Measurements from ENCODE around the gene PIF1.
"Not testable (repeated sequence)": the region's sequence is repeated elsewhere in the genome, so short reads cannot be mapped to it uniquely, and the experiment has no call there.

PIF1 gene

DNA sequence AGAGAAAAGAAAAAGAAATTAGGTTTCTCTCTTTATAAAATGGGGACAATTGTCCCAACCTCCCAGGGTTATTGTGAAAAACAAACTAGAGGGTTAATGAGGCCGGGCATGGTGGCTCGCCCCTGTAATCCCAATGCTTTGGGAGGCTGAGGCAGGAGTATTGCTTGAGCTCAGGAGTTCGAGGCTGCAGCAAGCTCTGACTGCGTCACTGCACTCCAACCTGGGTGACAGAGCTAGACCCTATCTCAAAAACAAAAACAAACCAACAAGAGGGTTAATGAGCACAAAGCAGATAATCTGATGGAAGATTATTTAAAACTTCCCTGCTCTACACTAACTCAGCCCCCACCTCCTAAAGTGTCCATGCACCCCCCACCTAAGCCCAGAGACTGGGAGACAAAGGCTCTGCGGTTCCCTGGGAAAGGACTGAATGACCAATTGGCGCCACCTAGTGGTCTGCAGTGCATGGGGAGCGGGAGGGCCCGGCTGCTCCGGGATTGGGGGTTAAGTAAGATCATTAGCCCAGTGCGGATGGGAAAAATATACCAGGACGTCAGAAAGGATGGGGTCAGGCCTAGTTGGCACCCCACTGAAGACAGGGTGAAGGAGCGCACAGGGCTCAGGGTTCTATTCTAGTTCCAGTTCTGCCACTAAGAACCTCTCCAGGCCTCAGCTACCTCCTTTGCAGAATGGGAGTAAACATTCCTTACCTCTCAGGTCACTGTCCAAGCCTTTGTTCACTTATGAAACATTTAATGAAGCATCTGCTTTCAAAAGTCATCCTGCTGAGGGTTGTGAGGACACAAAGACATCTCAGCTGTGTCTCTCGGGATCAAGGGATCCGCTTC, 15.6 kb downstream of the PIF1 start:
- DNase-seq (ENCODE audit: low read depth) = peak; percentile 57

DNA sequence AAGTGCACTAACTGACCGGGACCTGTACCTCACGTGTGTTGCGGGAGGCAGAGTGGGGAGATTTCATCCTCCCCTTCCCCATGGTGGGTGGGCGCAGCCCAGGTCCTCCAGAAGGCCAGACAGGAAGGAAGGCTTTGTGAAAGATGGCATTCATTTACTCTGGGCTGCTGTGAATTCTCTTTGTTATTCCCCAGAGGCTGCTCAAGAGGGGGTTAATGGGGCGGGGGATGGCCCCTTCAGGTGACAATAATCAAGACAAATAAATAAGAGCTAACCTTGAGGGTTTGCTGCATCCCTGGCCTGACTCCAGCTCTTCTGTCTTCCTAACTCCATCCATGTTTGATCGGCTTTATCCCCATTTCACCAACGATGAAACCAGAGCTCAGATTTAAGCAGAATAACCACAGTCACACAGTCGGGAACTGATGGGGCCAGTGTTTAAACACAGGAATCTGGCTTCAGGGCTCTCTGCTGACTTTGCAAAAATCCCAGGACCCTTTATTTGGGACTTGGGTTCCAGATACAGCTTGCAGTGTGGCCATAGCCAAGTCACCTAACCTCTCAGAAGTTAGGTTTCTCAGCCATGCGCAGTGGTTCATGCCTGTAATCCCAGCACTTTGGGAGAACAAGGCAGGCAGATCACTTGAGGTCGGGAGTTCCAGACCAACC, 16.5 kb downstream of the PIF1 start:
- no peak for DNase-seq (ENCODE audit: low read depth)

DNA sequence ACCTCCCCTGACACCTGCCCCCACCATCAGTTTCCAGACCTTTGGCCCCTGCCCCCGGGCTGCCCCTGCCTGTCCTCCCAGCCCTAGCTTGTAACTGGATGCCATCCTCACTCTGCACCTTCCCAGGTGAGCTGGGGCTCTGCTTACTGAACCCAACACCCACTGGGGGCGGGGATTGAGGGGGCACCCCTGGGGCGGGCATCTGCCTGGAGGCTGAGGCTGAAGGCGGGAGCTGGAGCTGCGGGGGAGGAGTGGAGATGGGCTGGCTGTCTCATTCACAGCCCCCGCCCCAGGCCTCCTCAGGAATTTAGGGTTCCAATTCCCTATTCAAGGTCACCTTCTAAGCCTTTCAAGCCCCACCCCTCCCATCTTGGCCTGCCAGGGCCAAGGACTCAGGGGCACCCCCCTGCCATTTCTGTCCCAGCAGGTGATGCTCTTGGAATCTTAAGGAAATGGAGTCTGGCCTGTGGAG, 17.7 kb downstream of the PIF1 start:
- no peak for DNase-seq (ENCODE audit: low read depth)

DNA sequence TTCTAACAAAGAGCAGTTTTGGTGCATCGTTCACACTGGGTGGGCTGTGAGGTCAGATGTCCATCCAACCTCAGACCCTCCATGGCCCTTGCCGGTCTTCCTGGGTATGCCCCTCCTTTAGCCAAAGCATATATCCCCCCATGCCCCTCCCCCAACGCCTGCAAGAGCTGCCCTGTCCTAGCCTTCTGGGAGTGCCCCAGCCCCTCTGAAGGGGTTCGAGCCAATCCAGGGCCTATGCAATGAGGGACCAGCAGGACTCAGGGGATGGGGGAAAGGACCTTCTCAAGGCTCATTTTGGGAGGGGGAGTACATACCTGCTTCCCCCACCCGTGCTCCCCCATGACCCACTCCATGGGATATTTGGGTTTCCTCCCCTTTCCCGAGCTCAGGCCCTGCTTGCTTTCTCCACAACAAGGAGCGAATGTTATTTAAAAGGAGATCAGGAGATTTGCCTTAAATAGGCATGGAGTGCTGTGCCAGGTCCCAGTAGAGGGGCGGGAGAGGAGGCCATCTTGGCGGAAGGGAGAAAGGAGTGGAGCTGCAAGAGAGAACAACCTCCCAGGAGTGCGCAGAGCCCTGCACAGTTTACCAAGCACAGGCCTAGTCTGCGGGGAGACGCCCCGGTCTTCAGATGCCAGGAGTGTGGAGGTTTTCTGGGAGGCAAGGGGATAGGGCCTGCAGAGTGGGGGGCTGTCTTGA, 18.2 kb downstream of the PIF1 start:
- no peak for DNase-seq (ENCODE audit: low read depth)

DNA sequence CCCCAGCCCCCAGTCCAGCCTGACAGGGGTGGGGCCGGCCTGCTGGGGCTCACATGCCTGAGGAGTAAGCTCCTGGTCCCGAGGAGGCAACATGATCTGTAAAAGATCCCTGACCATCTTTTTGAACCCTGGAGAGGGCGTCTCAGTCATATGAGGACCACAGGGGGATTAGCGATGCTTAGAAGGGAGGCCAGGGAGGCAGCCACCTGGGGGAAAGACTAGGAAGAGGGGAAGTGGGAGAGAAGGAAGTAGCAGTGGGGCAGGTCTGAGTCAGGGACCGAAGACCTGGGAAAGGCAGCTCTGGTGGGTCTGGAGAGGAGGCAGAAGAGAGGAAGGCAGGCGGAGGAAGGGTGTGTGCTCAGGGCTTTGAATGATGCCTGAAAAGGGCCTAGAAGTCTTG, 18.9 kb downstream of the PIF1 start:
- DNase-seq (ENCODE audit: low read depth) = no peak

DNA sequence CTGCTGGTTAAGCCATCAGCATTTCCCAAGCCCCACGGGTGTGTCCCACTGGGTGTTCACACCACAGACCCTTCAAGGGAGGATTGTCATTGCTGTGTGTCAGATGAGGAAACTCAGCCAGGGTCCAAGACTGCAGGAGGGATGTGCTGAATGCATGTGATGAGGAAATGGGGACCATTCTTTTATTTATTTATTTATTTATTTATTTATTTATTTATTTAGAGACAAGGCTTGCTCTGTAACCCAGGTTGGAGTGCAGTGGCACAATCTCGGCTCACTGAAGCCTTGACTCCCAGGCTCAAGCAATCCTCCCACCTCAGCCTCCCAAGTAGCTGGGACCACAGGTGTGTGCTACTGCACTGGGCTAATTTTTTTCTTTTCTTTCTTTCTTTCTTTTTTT, 20.8 kb downstream of the PIF1 start:
- no peak for DNase-seq (ENCODE audit: low read depth)

DNA sequence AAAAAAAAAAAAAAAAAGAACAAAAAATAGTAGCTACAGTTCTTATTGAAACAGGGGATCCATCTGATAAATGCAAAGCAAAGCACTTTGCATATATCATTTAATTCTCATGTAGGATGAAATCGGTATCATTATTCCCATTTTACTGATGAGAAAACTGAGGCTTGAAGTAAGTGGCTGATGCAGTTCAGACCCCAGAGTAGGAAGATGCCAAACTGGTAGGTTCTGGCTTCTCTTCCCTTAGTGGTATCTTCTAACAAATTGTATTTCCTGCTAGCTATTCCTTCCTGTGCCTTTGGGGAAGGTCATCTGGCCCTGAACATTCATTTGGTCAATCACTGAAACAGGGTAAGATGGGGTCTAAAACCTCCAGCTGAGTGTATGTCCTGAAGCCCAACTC, 21.9 kb downstream of the PIF1 start:
- DNase-seq (ENCODE audit: low read depth) = no peak

DNA sequence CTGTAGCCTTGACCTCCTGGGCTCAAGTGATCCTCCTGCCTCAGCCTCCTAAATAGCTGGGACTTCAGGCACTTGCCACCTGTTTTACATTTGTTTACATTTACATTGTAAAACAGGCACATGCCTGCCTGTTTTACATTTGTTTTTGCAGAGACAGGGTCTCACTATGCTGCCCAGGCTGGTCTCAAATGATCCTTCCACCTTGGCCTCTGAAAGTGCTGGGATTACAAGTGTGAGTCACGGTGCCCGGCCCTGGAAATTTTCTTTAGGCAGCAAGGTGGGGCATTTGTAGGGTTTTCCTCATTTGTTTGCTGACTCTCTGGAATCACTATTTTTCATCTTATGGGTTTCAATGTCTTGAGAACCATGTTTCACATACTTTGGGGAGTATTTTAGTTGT, 25.0 kb downstream of the PIF1 start:
- DNase-seq (ENCODE audit: low read depth) = no peak

DNA sequence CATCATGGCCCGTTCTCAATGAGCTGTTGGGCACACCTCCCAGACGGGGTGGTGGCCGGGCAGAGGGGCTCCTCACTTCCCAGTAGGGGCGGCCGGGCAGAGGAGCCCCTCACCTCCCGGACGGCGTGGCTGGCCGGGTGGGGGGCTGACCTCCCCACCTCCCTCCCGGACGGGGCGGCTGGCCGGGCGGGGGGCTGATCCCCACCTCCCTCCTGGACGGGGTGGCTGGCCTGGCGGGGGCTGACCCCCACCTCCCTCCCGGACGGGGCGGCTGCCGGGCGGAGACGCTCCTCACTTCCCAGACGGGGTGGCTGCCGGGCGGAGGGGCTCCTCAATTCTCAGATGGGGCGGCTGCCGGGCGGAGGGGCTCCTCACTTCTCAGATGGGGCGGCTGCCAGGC, 26.5 kb downstream of the PIF1 start:
- not testable (repeated sequence) for DNase-seq (ENCODE audit: low read depth)

DNA sequence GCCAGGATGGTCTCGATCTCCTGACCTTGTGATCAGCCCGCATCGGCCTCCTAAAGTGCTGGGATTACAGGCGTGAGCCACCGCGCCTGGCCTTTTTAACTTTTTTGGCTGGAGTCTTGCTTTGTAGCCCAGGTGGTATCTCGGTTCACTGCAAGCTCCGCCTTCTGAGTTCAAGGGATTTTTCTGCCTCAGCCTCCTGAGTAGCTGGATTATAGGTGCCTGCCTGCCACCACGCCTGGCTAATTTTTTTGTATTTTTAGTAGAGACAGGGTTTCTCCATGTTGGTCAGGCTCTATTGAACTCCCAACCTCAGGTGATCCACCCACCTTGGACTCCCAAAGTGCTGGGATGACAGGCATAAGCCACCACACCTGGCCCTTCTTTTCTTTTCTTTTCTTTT, 29.5 kb downstream of the PIF1 start:
- not testable (repeated sequence) for DNase-seq (ENCODE audit: low read depth)

DNA sequence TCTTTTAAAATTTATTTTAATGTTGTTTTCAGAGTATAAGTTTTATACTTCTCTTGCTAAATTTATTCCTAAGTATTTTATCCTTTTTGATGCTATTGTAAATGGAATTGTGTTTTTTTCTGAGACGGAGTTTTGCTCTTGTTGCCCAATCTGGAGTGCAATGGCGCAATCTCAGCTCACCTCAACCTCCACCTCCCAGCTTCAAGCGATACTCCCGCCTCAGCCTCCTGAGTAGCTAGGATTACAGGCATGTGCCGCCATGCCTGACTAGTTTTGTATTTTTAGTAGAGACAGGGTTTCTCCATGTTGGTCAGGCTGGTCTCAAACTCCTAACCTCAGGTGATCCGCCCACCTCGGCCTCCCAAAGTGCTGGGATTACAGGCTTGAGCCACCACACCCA, 30.1 kb downstream of the PIF1 start:
- DNase-seq (ENCODE audit: low read depth) = not testable (repeated sequence)

DNA sequence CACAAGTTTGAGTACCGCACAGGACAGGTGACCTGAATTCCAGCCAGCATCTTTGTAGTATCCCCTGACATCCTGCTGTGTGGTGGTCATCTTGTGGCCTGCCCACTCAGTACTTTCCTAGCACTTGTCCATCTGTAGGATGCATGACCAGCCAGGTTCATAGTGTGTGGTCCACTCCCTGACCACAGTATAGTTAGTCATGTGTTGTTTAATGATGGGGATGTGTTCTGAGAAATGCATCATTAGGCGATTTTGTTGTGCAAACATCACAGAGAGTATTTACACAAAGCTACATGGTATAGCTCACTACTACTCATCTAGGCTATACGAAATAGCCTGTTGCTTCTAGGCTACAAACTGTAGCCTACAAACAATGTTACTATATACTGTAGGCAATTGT, 33.2 kb downstream of the PIF1 start:
- DNase-seq (ENCODE audit: low read depth) = no peak

DNA sequence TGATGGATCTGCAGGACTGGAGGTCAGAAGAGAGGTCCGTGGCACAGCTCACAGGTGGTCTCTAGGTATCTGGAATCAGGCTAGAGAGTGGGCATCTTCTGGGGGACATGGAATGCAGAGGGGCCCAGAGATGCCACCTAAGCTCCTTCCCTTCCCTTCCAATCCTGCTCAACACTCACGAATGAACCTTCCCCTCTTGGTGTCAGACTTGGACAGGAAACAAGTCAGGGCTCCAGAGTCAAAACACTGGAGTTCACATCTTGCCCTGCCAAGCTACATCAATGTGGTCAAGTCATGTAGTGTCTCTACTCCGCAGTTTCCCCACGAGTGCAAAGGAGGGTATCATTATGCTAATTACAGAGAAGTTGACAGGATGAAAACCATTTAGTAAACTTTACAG, 34.0 kb downstream of the PIF1 start:
- DNase-seq (ENCODE audit: low read depth) = no peak

DNA sequence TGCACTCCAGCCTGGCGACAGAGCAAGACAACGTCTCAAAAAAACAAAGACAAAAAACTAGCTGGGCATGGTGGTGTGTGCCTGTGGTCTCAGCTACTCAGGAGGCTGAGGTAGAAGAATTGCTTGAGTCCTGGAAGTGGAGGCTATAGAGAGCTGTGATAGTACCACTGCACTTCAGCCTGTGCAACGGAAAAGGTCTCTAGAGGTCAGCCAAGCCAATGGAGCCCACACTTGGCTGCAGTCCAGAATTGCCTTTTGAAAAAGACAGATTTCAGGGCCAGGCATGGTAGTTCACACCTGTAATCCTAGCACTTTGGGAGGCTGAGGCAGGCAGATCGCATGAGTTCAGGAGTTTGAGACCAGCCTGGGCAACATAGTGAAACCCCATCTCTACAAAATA, 41.7 kb downstream of the PIF1 start:
- no peak for DNase-seq (ENCODE audit: low read depth)

DNA sequence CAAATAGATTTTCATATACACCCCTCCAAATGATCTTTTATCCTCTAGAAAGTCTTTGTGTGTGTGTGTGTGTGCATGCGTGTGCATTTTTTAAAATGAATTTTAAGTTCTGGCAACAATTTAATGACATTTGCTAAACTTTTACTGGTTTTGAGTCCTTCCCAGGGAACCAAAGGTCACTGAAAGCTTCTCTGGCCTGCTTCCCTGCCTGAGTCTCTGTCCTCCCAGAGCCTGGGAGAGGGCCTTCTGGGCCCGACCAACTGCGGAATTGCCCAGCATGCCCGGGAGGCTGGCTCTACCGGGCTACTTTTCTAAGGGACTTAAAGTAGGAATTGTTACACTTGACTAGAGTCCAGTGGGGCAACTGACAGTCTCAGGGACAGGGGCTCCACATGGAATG, 42.7 kb downstream of the PIF1 start:
- no peak for DNase-seq (ENCODE audit: low read depth)

DNA sequence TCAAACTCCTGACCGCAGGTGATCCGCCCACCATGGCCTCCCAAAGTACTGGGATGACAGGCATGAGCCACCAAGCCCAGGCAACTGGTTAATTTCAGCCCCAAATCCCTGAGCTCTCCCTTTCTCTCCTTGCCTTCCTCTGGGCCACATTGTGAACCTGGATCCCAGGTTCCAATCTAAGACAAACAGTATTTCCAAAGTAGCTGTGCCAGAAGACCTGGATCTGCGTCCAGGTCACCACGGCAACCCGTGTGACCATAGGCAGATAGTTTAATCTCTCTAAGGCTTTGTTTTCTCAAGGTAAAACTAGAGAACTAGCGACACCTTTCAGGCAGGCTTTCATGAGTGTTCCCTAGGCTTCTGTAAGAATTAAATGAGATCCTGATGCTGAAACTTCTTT, 44.1 kb downstream of the PIF1 start:
- no peak for DNase-seq (ENCODE audit: low read depth)

DNA sequence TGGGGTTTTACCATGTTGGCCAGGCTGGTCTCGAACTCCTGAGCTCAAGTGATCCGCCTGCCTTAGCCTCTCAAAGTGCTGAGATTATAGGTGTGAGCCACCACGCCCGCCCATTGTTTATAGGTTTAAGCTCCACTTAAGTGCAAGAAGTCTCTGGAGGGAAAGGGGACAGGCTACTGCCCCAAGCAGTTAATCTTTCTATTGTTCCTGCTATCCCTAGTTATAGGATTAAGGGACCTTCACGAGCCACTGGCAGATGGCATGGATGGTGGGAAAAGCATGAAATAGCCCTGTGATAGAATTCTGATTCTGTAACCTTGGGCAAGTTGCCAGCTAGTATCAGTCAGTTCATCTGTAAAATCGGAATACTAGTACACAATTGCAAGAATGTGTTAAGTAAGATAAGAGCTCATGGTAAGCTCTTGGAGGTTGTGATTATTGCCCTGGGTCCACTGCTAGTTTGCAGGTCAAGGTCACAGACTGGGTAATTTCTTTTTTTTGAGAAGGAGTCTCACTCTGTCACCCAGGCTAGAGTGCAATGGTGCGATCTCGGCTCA, 44.8 kb downstream of the PIF1 start:
- DNase-seq (ENCODE audit: low read depth) = no peak

DNA sequence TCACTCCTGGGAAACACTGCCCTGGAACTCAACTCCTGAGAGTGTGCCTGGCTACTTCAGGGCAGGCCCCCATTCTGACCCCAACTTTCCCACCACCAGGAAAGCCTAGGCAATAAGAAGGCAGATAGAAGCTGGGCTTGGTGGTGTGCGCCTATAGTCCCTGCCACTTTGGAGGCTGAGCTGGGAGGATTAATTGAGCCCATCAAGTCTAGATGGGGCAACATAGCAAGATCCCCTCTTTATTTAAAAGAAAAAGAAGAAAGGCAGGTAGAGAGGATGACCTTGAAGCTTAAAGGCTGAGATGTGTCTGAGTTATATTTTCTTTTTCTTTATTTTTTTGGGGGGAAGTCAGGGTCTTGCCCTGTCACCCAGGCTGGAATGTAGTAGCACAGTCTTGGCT, 45.8 kb downstream of the PIF1 start:
- DNase-seq (ENCODE audit: low read depth) = no peak

DNA sequence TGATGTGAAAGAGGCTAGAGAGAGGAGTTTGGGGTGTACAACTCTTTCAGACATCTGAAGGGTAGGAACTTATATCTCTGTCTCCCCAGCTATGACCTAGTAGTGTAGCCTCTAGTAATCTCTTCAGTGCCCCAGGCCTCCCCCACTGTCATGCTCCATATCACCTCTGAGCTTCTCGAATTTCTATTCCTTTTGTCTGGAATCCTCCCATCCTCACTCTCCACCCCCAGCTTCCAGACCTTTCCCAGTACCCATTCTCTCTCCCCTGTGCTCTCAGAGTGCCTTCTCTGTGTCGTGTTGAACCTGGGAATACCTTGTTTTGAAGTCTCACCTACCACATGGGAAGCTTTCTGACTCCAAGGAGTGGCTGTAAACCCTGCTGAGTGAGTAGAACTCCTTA, 46.4 kb downstream of the PIF1 start:
- no peak for DNase-seq (ENCODE audit: low read depth)

DNA sequence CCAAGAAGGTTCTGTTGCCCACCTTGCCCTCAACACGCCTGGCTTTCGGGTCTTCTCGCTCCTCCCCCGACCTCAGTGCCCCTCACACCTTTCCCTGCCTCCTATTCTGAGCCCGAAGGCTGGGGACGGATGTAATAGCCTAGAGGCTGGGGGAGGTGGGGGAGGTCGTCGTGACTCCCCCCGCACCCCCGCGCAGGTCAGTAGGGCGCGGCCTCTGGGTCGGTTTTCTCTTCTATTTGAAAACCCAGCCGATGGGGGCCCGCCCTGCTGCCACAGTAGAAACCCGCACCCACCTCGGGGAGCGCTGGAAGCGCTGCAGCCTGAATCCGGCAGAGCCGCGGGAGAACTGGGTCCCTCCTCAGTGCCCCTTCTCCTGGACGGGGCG, 49.1 kb downstream of the PIF1 start:
- no peak for DNase-seq (ENCODE audit: low read depth)

DNA sequence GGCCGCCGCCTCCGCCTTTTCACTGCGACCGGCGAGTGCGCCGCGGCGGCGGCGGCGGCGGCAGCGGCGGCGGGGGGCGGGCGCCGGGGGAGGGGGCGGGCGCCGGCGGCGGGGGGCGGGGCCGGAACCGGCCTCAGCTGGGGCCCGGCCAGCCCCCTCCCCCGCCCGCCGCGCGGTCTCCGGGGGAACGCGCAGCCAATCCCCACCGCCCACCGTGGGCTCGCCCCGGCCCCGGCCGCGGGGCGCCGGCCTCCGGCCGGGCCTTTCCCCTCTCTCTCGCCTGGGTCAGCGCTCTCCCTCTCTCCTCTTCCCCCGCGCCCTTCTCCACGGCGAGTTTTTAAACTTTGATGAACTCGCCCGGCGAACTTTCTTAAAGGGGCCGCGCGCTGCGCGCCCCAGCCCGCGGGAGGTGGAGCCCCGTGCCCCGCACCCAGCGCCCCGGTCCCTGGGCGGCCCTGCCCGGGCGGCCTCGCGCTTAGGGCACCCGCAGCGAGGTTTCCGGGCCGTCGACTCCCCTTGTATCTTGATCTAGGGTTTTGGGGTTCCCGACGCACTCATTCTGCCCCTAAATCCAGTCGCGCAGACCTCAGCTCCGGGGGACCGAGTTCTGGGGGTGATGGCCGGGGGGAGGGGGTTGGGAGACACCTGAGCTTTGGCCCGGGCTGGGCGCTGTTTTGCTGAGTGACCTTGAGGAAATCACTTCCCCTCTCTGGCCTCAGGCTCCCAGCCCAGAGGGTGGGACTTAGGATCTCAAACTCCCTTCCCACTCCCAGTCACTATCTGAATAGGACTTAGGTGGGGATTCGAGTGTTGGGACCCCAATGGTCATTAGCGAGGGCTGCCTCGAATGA, 49.7 kb downstream of the PIF1 start, which contains the start of gene RBPMS2:
Gene RBPMS2, minus strand, starts transcription at position 39 of the 851 bp plus-strand sequence. CDS start 270 bp downstream, outside the sequence.
- no peak for DNase-seq (ENCODE audit: low read depth)

All from stimulated activated CD8-positive, alpha-beta memory T cell treated with anti-CD3 and anti-CD28 coated beads, Interleukin-15, amount 100 ng/mL, for 24 hours (primary cell).